HFFc6 (cell line): ENCODE data around the gene TBX4. TPM values are rescaled to one million over a fixed set of nuclear protein-coding genes. Genes with fewer than 3 reads are reported as not detected.

Source experiments
- DNase-seq: peaks from one replicate; pipeline ENCODE4 v3.0.0-alpha.2; 2018
- H3K27ac Mint-ChIP-seq: 2 replicates; pipeline ENCODE4 v1.8.0; 2020; ENCODE audit warnings: mild to moderate bottlenecking, mixed read lengths
- H3K27me3 Mint-ChIP-seq: 2 replicates; pipeline ENCODE4 v1.8.0; 2021; ENCODE audit warnings: mild to moderate bottlenecking, moderate library complexity, mixed read lengths; ENCODE audit not compliant: insufficient read depth
- H3K36me3 Mint-ChIP-seq: 2 replicates; pipeline ENCODE4 v1.8.0; 2021; ENCODE audit warnings: low read depth, mixed read lengths
- H3K4me1 Mint-ChIP-seq: 2 replicates; pipeline ENCODE4 v1.8.0; 2020; ENCODE audit warnings: low read depth, mixed read lengths
- H3K4me3 Mint-ChIP-seq: 2 replicates; pipeline ENCODE4 v1.8.0; 2020; ENCODE audit warnings: mild to moderate bottlenecking, moderate library complexity, mixed read lengths
- H3K9me3 Mint-ChIP-seq: 2 replicates; pipeline ENCODE4 v1.8.0; 2020; ENCODE audit warnings: mild to moderate bottlenecking, mixed read lengths
- CTCF ChIP-seq: fragments of 200-600 bp; sonication (generic); IDR thresholded peaks from 2 replicates; pipeline ENCODE4 v1.5.0; 2021; ENCODE audit warnings: antibody characterized with exemption, mild to moderate bottlenecking
- total RNA-seq, 6 experiments: library from RNA; stranded (reverse); fragmentation: NEBNext Ultra II Directional; extraction: Animal tissue kit (Norgen Biotek cat#: 25700); gene quantifications; 2 replicates in 1 of 6; 3 replicates in 5 of 6; pipeline ENCODE4 v1.2.3, GENCODE V29; 2021

The TBX4 gene
- total RNA-seq, 6 experiments from 2014 or later: 0.11 to 0.26 (median 0.18) TPM; not detected in 3

- no peak overlapping the region for H3K4me3 Mint-ChIP-seq
- no peaks in the 10 kb centered on the region for H3K36me3 Mint-ChIP-seq
- TF ChIP-seq CTCF: no peak
- H3K9me3 Mint-ChIP-seq: no peaks in the 10 kb centered on the region
- peaks cover 19% of the 10 kb centered on the region for H3K27me3 Mint-ChIP-seq
- DNase-seq: no peak
- H3K4me1 Mint-ChIP-seq: peaks cover 42% of the 10 kb centered on the region
- peak overlapping the region; percentile 43; the same call in 1 of the 2 replicates for H3K27ac Mint-ChIP-seq
These were observed 37.9 kb upstream of the TBX4 start for GRCh38 chr17:61414141-61414935.

- no peak overlapping the region for H3K4me3 Mint-ChIP-seq
- peaks cover 24% of the 10 kb centered on the region for H3K27me3 Mint-ChIP-seq
- H3K27ac Mint-ChIP-seq: no peak overlapping the region
- no peak for TF ChIP-seq CTCF
- H3K4me1 Mint-ChIP-seq: peaks cover 39% of the 10 kb centered on the region
- no peaks in the 10 kb centered on the region for H3K9me3 Mint-ChIP-seq
- DNase-seq: no peak
- no peaks in the 10 kb centered on the region for H3K36me3 Mint-ChIP-seq
These were observed 37.3 kb upstream of the TBX4 start for GRCh38 chr17:61414936-61415251.

- peaks cover 22% of the 10 kb centered on the region for H3K27me3 Mint-ChIP-seq
- H3K36me3 Mint-ChIP-seq: no peaks in the 10 kb centered on the region
- no peaks in the 10 kb centered on the region for H3K9me3 Mint-ChIP-seq
- H3K4me1 Mint-ChIP-seq: peaks cover 32% of the 10 kb centered on the region
- H3K27ac Mint-ChIP-seq: peak overlapping the region; percentile 61
- DNase-seq: no peak
- no peak for TF ChIP-seq CTCF
- H3K4me3 Mint-ChIP-seq: no peak overlapping the region; the same call in 1 of the 2 replicates
These were observed 36.6 kb upstream of the TBX4 start for GRCh38 chr17:61415374-61416210.

GRCh38 chr17:61416211-61416539 lies 36.0 kb upstream of the TBX4 start:
- Mint-ChIP-seq H3K9me3 (no peaks in the 10 kb centered on the region), H3K4me3 (no peak overlapping the region), H3K4me1 (peaks cover 31% of the 10 kb centered on the region), H3K36me3 (no peaks in the 10 kb centered on the region), H3K27ac (peak overlapping the region; percentile 61), H3K27me3 (peaks cover 19% of the 10 kb centered on the region)
- no peak for DNase-seq
- no peak for TF ChIP-seq CTCF

- no peaks in the 10 kb centered on the region for H3K9me3 Mint-ChIP-seq
- peak overlapping the region; percentile 61; the same call in 1 of the 2 replicates for H3K27ac Mint-ChIP-seq
- peak; percentile 97 for TF ChIP-seq CTCF
- H3K4me3 Mint-ChIP-seq: no peak overlapping the region; the same call in 1 of the 2 replicates
- H3K36me3 Mint-ChIP-seq: no peaks in the 10 kb centered on the region
- H3K27me3 Mint-ChIP-seq: peaks cover 16% of the 10 kb centered on the region
- peaks cover 32% of the 10 kb centered on the region for H3K4me1 Mint-ChIP-seq
- peak; percentile 87 for DNase-seq
These were observed 35.5 kb upstream of the TBX4 start for GRCh38 chr17:61416540-61417363.
